GM12865 (cell line): ENCODE measurements around the gene CLCC1.
"Not testable (repeated sequence)": the region's sequence is repeated elsewhere in the genome, so short reads cannot be mapped to it uniquely, and the experiment has no call there.

Source experiments
- DNase-seq: peaks from one replicate; pipeline ENCODE4 v3.0.0; 2010; ENCODE audit warnings: low read depth
- H3K4me3 ChIP-seq: 2 replicates; pipeline ENCODE4 v1.5.1; 2011; ENCODE audit warnings: mild to moderate bottlenecking, low read depth, low read length, control low read depth
- CTCF ChIP-seq: IDR thresholded peaks from 2 replicates; pipeline ENCODE4 v1.5.1; 2011; ENCODE audit warnings: low read length, control low read depth, low read depth, inconsistent platforms; ENCODE audit not compliant: insufficient read depth; ENCODE audit errors: missing control alignments

Gene CLCC1, protein sequence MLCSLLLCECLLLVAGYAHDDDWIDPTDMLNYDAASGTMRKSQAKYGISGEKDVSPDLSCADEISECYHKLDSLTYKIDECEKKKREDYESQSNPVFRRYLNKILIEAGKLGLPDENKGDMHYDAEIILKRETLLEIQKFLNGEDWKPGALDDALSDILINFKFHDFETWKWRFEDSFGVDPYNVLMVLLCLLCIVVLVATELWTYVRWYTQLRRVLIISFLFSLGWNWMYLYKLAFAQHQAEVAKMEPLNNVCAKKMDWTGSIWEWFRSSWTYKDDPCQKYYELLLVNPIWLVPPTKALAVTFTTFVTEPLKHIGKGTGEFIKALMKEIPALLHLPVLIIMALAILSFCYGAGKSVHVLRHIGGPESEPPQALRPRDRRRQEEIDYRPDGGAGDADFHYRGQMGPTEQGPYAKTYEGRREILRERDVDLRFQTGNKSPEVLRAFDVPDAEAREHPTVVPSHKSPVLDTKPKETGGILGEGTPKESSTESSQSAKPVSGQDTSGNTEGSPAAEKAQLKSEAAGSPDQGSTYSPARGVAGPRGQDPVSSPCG

GRCh38 chr1:108963052-108963686, at the start of gene CLCC1:
CLCC1 (minus strand) TSS chr1:108963484; CDS start chr1:108950437, 13,047 bp downstream.
- DNase-seq, result peak; percentile 97
- H3K4me3 ChIP-seq, result peak within 1 kb of the TSS; percentile 65
- no peak for TF ChIP-seq CTCF

DNA sequence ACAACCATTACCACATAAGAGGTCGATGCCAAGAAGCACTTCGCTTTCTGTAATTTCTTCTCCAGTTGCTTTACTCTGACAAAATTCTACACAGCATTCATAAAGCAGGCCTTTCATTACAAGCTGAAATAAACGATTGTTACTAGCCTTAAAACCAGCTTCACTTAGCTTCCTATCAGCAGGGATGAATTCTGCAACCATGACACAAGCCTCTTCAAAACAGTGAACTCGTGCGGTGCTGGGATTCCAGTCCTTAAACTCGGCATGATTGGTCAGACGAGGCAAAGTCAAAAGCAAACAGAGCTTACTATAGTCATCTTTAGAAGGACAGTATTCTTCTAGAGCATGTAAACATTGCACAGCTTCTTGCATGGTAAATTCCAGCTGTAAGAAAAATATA, 48.1 kb upstream of the CLCC1 start:
- no peak overlapping the region for H3K4me3 ChIP-seq
- no peak for TF ChIP-seq CTCF
- no peak for DNase-seq

DNA sequence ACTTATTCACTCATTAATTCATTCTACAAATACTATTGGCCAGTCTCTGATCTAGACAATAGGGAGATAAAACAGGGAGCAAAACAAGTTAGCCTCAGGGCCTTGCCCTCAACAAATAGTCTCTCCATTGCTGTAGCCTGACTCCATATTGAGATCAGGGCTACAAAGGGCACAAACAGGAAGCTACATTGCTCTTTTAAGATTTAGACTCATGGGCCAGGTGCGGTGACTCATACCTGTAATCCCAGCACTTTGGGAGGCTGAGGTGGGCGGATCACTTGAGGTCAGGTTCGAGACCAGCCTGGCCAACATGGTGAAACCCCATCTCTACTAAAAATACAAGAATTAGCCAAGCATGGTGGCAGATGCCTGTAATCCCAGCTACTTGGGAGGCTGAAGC, 33.3 kb upstream of the CLCC1 start:
- DNase-seq, result peak; percentile 38
- not testable (repeated sequence) for H3K4me3 ChIP-seq

DNA sequence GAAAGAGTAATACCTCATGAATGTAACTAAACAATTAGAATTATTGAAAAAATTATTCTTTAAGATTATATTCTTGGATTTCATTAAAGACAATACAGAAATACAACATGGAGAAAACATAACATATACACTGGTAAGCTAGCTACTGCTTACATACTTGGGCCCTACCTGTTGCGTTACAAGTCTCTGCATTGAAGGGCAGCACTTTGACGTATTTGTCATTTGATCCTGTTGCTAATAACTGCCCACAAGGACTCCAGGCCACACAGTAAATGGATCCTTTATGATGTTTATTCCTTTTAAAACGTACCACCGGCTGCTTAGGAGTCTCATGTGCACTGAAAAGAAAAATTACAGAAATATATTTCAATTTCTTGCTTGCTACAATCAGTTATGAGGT, 19.8 kb upstream of the CLCC1 start:
- no peak for DNase-seq

GRCh38 chr1:108976658-108977057, 13.4 kb upstream of the CLCC1 start:
- no peak for TF ChIP-seq CTCF
- H3K4me3 ChIP-seq, result no peak overlapping the region
- DNase-seq, result no peak

More for the DNA sequence above, 19.8 kb upstream of the CLCC1 start:
- TF ChIP-seq CTCF, result no peak
- H3K4me3 ChIP-seq, result no peak overlapping the region

- TF ChIP-seq CTCF, result no peak
- no peak for DNase-seq
- no peak overlapping the region for H3K4me3 ChIP-seq
These were observed 9.7 kb upstream of the CLCC1 start for GRCh38 chr1:108972951-108973350.

DNA sequence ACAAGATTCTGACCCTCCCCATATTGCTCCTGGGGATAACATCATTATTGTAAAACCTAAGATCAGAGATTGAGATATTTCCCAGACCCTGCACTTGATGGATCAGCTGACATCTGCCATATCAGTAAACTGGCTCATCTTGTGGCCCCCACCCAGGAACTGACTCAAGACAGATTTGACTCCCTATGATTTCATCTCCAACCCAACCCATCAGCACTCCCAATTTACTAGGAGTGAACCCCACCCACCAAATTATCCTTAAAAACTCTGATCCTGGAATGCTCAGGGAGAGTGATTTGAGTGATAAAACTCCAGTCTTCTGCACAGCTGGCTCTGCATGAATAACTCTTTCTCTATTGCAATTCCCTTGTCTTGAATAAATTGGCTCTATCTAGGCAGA, 6.1 kb upstream of the CLCC1 start:
- no peak overlapping the region for H3K4me3 ChIP-seq
- no peak for DNase-seq
- no peak for TF ChIP-seq CTCF
